ENCODE data around the gene KRT85.
A peak's percentile ranks its signal among the peaks of the same experiment; 100 is the strongest.
"Not testable (repeated sequence)": the region's sequence is repeated elsewhere in the genome, so short reads cannot be mapped to it uniquely, and the experiment has no call there.

Gene KRT85

DNA sequence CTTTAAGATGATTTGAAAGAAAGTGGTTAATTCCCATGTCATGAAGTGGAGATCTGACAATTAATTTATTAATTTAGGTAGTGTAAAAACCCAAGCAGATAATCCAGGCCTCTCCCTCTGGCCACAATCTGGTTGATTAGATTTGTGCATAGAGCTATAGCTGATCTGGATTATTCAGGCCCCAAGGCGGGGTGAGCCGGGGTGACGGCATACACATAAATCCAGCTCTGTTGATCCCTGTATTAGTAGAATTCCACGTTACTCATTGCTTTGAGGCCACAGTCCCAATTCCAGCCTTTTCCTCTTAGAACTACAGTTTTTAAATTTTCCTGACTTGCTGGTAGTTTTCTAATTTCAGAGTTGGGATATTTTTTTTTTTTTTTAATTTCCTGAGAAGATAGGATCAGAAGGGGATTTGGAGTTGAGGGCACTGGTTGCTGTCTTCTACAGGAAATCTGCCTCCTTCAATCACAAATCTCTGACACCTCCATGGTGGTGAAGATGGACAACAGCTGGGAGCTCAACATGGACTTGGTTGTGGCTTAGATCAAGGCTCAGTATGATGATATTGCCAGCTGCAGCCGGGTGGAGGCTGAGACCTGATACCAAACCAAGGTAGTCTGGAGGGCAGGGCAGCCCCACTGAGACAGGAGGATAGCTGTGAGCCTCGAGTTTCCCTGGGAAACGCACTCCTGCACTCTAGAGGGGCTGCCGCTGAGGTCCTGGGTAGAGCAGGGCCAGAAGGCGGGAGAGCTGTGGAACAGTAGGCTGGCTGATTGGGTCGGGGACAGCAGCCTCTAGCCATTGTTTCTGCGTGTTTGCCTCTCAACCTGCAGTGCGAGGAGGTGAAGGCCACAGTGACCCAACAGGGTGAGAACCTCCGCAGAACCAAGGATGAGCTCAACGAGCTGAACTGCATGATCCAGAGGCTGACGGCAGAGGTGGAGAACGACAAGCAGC, 19.4 kb downstream of the KRT85 start:
- no peak for DNase-seq

DNA sequence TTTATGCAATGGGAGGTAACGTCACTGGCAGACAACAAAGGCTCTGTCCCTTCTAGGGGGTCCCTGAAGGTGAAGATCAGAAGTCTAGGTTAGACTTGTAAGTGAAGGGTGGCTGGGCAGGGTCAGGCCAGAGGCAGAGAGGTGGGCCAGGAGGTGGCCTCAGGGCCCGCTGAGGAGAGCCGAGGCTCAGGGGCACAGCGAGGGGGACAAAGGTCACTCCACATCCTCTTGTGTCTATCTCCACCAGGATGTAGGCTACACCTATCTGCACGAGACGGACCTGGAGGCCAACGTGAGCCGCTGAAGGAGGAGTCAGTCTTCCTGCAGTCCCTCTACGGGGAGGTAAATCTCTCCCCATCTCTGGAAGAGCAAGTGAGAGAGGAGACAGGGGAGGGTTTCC, 20.3 kb downstream of the KRT85 start:
- no peak for DNase-seq

DNA sequence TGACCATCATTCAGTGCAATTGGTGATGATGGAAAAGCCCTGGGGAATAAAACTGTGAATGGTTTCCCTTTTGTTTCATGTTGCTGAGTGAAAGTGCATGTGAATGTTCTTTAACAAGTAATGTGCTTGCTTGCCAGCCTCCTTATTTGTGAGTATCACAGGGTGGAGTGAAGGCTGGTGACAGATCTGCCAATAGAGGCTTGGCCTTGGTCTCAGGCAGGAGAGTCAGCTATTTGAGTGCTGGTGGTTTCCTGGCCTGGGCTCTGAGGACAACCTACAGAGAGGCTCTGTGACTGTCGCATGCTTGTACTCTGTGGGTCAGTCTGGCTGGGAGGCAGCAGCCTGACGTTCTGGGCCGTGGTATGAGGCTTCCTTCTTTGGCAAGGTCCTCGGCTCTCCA, 20.7 kb downstream of the KRT85 start:
- no peak for DNase-seq

DNA sequence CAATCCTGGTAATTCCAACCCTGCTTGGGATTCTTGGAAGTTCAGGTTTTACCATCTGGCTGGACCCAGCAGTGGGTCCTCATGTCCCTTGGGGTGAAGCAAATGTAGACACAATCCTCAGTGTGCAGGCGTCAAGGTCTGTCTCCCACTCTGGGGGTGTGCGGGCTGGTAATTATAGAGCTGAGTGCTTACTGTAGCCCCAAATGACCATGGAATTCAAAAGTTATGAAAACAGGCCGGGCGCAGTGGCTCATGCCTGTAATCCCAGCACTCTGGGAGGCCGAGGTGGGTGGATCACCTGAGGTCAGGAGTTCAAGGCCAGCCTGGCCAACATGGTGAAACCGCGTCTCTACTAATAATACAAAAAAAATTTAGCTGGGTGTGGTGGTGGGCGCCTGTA, 22.2 kb downstream of the KRT85 start:
- not testable (repeated sequence) for DNase-seq

DNA sequence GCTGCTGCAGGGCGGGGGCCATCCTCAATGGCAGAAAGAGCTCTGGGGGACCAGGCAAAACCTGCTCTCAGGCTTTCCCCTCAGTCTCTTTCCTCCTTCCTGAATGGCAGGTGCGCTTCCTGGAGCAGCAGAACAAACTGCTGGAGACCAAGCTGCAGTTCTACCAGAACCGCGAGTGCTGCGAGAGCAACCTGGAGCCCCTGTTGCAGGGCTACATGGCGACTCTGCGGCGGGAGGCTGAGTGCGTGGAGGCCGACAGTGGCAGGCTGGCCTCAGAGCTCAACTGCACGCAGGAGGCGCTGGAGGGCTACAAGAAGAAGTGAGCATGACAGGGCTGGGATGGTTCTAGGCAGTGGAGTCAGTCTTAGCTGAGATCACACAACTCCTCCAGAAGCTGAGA, 23.2 kb downstream of the KRT85 start:
- no peak for DNase-seq

DNA sequence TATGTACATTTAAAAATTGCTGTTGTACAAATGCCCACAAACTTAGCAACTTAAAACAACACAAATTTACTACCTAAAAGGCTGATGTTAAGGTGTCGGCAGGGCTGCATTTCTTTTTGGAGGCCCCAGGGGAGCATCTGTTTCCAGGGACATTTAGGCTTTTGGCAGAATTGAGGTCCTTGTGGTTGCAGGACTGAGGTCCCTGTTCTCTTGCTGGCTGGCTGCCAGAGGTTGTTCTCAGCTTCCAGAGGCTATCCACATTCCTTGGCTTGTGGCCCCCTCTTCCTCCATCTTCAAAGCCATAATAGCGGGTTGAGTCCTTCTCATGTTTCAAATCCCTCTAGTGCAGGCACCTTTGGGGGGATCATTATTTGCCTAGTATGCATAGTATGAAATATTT, 23.7 kb downstream of the KRT85 start:
- no peak for DNase-seq

DNA sequence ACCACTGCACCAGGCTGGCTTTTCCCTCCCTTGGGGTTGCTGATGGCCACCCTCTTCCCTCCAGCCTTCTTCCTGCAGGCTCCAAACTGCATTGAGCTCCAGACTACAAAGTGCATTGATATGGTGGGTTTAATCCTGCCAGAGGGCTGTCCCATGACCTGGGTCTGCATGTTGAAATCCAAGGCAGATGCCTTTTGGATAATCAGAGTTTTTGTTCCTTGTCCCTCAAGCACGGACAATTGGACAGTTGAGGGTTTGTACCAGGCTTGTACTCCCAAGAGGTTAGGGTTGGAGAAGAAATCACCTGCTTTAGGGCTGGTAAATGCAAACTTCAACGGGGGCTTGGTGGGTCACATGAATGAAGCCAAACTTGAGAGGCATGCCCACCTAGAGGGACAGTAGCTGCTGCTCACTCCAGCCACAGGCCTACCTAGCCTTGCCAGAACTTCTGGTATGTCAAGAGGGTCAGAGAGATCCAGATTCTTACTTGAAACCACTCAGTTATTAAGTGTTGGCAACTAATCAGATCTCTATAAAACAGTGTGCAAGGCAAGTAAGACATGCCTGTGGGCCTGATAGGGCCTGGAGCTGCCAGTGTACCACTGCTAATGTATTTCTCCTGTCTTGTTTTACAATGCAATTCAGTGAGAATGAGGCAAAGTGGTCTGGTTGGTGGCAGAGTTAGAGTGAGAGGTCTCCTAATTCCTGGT, 24.3 kb downstream of the KRT85 start:
- DNase-seq, result no peak

DNA sequence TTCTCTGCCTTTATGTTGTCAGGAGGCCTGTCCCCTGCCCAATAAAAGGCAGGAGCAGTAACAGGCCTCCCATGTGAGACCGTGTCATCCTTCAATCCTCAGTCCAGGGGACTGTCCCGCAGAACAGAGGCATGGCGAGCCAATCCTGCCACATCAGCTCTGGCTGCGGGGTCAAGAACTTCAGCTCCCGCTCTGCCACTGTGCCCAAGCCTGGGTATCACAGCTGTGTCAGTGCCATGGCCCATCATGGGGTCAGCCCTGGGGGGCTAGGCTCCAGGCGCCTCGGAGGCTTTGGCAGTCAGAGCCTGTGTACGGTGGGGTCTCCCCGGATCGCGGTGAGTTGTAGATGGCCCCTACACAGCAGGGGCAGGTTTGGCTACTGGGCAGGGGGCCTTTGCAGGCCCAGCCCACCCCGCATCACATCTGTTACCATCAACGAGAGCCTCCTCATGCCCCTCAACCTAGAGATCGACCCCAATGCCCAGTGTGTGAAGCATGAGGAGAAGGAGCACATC, 26.2 kb downstream of the KRT85 start:
- DNase-seq, result no peak

DNA sequence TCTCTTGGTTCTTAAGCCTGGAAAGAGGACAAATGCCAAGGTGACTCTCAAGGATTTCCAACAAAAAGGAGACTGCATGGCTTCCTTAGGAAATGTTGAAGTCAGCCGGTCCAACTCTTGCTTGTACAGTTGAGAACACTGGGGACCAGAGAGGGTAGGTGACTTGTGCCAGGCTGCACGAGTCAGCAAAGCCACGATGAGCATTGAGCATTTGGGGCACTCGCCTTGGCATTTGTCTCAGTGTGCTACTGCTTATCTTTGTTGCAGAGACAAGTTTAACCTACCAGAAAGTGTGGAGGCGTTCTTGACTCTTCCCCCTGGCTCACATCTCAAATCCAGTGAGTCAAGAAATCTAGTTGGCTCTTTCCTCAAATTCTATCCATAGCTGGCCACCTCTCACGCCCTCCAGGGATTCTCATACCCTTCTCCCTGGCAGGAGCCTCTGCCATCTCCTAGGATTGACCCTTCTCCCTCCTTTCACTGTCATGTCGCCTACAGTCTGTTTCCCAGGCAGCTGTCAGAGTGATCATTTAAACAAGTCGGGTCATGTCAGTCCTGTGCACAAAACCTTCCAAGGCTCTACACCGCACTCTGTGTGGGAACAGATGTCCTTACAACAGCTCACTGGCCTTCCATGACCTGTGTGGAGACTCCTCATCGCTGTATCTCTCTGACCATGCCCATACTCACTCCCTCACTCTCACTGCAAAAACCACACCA, 28.9 kb downstream of the KRT85 start:
- DNase-seq, result no peak

DNA sequence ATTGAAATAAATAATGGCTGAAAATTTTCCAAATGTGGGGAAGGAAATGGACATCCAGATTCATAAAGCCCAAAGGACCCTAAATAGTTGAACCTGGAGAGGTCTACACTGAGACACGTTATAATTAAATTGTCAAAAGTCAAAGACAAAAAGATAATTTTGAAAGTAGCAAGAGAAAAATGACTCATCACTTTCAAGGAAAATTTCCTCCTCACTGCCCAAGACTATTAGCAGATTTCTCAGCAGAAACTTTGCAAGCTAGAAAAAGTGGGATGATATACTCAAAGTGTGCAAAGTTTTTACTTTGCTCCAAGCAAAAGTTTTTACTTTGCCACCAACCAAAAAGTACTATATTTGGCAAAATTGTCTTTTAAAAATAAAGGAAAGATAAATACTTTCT, 30.2 kb downstream of the KRT85 start:
- no peak for DNase-seq

DNA sequence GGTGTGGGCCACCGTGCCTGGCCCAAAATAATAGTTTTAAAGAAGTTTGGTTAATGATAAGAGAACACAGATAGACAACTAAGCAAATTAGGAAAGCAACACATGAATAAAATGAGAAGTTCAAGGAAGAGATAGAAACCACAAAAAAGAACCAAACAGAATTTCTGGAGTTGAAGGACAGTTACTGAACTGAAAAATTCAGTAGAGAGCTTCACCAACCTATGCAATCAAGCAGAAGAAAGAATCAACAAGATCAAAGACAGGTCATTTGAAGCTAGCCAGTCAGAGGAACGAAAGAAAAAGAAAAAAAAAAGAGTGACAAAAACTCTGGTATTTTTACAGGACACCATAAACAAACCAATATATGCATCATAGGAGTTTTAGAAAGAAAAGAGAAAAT, 30.6 kb downstream of the KRT85 start:
- DNase-seq, result no peak

DNA sequence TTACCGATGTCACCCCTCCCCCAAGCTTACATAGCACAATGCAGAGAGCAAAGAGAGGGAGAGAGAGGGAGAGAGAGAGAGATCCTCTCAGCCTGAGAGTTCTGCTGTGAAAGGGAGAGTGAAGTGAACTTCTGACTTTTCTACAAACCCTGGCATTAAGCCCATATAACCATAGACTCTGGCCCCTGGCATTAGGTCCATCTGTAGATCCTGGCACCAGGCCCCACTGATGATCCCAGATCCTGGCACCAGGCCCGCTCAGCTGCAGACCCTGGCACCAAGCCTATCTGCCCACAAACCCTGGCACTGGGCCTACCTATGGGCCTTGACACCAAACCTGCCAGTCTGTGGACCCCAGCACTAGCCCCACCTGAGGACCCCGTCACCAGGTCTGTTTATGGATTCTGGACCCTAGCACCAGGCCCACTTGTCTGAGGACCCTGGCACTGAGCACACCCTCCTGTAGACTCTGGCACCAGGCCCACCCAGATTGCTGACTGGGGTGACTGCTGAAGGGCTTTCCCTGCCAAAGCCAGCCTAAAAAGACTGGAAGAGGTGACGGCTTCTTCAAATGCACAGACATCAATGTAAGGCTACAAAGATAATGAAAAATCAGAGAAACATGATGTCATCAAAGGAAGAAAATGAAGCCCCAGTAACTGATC, 31.6 kb downstream of the KRT85 start:
- no peak for DNase-seq

DNA sequence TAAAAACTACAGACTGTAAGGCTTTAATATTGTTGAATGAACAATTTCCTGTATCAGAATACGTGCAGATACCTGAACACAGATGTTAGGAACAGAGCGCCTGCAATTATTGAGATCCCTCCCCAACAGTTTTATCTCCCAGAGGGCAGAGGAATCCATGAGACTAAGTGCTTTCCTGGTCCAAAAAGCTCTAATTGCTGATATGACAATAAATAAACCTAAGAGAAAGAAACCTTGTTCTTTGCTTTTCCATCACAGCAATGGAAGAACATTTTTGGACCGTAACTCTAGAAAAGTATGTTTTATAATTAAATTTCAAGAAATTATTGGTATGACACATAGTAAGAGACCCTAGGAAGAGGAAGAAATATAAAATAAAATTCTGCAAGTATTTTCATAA, 33.1 kb downstream of the KRT85 start:
- no peak for DNase-seq

DNA sequence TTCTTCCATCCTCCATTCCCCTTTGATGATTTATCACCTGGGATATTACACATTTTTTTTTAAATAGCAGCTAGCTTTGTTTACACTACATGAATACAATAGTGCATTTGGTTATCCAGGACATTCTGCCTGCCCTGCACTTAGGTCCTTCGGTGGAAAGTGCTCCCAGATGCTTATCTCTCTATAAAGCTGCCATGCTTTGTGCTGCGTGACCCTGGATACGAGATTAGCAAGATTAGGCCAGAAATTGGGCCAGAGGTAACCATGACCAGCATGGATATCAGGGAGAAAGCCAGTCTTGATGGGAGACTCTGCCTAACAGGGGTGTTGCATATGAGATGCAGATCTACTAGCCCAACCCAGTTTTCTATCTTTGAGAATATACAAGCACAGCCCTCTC, 34.0 kb downstream of the KRT85 start:
- no peak for DNase-seq

DNA sequence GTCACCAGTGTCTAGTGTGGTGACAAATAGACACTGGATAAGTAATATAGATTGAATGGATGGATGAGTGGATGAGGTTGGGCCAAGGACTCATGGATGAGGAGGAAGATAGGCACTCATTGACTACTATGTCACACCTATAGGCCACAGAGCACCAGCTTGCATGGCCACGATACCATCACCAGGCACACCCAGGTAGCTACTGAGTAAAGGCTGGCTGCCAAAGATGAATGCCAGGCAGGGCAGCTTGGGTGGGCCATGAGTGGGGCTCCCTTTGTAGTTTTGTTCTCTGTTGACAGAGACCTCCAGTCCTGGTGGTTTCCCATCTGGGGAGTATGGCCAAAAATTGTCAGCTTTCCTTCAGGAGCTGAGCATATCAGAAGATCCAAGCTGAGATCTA, 34.9 kb downstream of the KRT85 start:
- no peak for DNase-seq

DNA sequence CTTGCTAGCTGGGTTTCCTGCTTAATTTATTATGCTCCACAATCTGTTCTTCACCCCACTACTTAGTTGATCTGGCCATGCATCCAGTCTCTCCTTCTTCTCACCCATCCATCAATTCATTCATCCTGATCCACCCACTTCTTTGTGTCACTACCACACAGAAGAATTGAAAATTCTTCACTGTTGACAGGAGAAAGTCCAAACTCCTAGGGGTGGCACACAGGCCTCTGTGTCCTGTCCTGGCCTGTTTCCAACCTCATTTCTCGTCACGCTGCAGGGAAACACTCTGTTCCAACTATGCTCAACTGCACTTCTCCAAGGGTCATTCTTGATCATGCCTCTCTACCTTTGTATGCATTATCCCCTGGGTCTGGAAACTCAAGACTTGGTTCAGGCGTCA, 35.4 kb downstream of the KRT85 start:
- no peak for DNase-seq

DNA sequence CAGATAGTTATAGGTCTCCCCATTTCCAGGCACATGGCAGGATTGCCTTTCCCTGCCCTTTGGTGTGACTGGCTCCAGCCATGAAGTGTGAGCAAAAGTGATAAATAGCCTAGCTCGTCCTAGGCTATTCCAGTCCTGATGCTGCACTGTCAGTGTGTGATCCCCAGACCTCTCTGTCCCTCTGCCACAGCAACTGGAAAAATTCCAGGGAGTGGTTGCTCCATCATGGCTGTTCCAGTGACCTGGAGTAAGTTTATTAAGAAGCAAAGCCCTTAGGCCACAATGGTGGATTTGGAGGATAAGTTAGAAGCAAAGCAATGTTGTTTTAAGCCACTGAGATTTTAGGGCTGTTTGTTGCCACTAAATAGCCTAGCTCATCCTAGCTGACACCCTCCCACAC, 36.2 kb downstream of the KRT85 start:
- DNase-seq, result no peak

DNA sequence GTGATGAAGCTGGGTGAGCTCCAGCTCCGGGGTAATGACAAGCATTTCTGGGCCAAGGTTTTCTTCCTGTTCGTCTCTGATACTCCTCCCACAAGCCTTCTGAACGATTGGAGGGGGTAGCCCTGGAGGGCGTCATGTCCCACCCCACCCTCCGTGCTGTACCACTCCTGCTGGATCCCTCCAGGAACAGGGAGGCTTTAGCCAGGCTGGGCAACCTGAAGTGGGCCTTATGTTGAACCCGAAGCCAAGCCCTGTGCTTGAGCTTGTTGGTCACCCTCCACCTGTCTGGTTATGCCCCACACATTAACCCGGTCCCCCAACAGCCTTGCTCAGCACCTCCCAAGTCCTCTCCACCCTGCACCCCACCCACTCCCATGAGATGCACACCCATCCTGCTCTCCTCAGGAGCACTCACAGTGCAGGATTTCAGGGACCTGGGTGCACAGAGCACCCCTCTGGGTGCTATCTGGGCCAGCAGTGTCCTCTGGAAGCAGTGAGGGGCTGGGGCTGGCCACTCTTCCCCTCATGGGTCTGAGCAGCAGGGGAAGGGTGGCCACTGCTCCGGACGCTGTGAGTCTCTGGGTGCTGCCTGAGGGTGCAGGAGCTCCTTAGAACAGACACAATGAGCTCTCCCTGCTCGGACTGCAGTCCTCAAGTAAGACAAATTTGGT, 39.3 kb downstream of the KRT85 start:
- no peak for DNase-seq

DNA sequence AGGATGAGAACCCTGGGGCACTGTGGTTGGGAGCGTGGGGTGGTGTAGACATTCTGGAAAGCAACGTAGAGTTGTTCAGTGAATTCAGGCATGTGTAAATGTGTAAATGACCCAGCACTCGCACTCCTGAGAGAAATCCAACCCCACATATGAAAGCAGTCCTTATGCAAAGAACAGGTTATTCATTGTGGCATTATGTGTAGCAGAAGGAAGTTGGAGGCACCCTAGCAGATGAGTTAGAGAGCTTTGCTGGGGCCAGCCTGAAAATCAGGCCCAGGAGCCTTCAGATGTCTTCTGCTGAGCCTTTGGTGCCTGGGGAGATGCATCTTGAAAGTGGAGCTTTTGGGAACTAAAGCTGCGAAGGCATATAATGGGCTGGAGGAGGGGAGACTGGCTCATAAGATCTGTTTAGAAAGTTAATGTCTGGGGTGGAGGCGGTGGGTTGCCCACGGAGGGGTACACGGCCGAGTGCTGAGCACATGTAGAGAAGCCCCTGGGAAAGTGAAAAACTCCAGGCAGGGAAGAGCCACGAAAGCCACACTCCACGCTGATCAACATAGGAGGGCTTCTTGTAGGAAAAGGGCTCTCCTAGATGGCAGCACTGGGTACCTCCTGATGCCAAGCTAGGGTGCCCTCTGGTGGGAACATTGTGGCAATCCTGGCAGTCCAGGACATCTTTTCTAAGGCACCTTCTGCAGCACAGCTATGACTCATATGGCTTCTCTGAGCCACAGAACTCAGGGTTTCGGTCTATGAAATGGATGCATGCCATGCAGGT, 40.0 kb downstream of the KRT85 start:
- DNase-seq, result peak; percentile 85

DNA sequence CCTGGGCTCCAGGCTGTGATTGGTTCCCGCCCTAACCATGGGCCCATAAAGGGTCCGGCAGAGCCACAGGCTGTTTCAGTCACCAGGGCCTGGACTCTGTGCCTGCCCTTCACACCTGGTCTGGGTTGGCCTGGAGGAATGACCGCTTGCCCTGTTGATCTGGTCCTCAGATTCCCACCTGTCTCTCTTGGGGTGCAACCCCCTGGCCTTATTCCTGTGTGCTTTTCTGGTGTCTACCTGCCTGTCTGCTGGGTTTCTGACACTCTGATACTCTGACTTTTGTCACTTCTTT, 43.2 kb downstream of the KRT85 start:
- no peak for DNase-seq

DNA sequence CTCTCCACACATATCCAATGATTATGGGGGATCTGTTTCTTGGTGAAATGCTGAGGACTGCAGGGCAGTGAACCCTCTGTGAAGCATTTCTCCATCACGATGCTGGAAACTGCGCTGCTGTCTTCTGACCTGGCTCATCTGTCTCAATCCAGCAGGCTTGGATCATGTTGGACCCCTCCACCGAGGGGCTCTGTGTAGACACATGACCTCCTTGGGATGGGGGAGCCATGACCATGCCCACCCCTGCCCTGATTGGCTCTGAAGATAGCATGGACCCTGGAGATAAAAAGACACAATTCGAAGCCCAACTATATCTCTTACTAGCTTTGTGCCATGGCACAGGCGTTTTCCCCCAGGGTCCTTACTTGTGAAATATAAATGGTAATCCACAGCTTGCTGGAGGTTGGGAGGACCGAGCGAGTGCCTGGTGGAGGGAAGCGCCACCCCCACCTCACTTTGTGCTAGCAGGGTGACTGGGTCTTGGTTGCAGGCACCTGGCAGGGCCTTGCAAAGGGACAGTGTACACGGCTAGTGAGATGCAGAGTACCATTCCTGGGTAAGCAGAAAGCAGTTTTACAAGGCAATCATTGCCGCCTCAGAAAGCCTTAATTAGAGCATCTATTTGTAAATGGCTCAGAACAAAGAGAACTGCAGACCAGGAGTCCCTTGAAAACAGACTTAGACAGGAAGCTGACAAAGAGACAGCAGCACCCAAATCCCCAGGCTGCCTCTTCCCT, 43.7 kb downstream of the KRT85 start:
- DNase-seq, result peak; percentile 58
